NCI-H526 (cell line): ENCODE data around the gene DNAH10.

ENCODE experiments used
- DNase-seq, 2 experiments: peaks; one replicate each; lab custom pipeline; 2025; lab: John Stamatoyannopoulos, UW

The DNAH10 gene

GRCh38 chr12:123971770-123972456, 209.8 kb downstream of the DNAH10 start:
- DNase-seq, result peak; percentile 69 to 82

DNA sequence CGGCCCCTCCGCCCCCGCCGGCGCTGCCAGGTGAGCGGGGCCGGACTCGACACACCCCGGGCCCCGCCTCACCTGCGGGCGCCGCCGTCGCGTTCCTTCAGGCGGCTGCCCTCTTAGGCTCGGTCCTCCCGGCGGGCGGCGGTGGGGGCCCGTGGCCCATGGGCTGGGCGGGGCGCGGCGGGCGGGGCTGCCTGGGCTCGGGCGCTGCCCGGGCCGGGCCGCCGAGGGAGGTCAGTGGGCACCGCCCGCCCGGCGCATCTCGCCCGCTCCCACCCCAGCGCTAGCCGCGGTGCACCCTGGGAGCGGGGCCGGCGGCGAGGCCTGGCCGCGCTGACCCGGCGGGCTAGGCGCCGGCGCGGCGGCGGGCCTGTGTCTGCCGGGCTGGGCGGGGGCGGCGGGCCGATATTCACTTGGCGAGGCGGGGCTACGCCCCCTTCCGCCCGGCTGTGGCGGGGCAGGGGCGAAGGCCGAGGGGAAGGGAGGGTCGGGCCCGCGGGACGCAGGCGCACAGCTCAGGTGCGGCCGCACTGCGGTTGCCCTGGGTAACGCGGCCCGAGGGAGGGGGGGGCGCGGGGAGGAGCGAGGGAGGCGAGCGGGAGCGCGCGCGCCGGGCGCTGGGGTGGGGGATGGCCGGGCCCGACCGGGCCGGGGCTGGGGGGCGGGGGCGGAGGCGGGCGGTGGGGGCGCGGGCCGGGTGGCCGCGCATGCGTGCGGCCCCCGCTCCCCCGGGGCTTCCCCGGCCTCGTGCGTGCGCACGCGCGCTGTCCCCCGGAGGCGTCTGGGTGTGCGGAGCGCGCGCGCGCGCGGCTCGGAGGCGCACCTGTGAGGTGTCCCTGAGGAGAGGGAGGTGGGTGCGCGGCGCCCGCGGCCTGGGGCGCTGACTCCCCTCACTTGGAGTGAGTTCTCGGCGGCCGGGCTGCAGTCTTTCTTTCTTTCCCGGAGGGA, 210.6 kb downstream of the DNAH10 start, which contains the start of the genes CCDC92 and ZNF664:
Gene CCDC92 (minus strand): TSS at position 375 of the 945 bp plus-strand sequence. CDS start 28,526 bp downstream, outside the sequence.
Gene ZNF664 (plus strand): TSS at position 759 of the 945 bp plus-strand sequence. CDS start 38,930 bp downstream, outside the sequence.
- peak; percentile 79 to 98 for DNase-seq

GRCh38 chr12:123973552-123974341, 211.6 kb downstream of the DNAH10 start:
- DNase-seq, result peak; percentile 17 to 51

- no peak for DNase-seq
Observed at GRCh38 chr12:123976227-123976826, 214.2 kb downstream of the DNAH10 start.

- DNase-seq, result no peak
Observed at GRCh38 chr12:123979566-123979965, 217.5 kb downstream of the DNAH10 start.

- no peak for DNase-seq
Observed at GRCh38 chr12:123982269-123982668, 220.2 kb downstream of the DNAH10 start.

- DNase-seq, result peak; percentile 41 to 77
Observed at GRCh38 chr12:123983822-123984485, 221.9 kb downstream of the DNAH10 start.

DNA sequence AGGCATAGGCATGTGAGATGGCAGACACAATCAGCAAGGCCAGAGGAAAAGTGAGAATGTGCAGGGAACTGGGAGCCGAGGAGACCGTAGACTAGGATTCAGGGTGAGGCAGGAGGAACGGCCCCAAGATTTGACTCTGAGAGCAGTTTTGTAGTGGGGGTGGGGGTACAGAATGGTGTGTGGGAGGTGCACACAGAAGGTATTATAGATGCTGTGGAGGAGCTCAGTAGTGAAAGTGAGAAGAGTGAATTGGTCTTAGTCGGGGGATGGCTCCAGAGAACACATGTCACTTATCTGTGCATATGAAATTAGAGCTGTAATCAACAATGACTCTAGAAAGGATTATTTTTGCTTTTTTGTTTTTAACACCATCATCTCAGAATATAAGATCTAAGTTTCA, 222.8 kb downstream of the DNAH10 start:
- no peak for DNase-seq
